Spleen (tissue), 11 donors: Measurements from ENCODE around the gene ZFAND2A. TPM values are rescaled to one million over a fixed set of nuclear protein-coding genes. Genes with fewer than 3 reads are reported as not detected.
A peak's percentile ranks its signal among the peaks of the same experiment; 100 is the strongest.
"Not testable (repeated sequence)": the region's sequence is repeated elsewhere in the genome, so short reads cannot be mapped to it uniquely, and the experiment has no call there.

ENCODE experiments used
- DNase-seq: peaks from one replicate; pipeline ENCODE4 v3.0.0-alpha.2; 2020
- H3K27ac ChIP-seq, 8 donors: fragments of 200-600 bp; sonication (generic) in 7 of 8; 1 replicate in 4 of 8; 2 replicates in 4 of 8; pipeline versions ENCODE4 v1.5.0 to v1.8.0; 2016 to 2021; ENCODE audit warnings: inconsistent platforms in 4 of 8, mild to moderate bottlenecking in 4 of 8, moderate library complexity in 1 of 8
- H3K27me3 ChIP-seq, 7 donors: fragments of 200-600 bp; sonication (generic) in 6 of 7; replicated peaks in 1 of 7; 1 replicate in 4 of 7; 2 replicates in 3 of 7; pipeline versions ENCODE4 v1.5.0 to v1.8.0; 2016 to 2021; ENCODE audit warnings: inconsistent platforms in 3 of 7, mild to moderate bottlenecking in 1 of 7
- H3K36me3 ChIP-seq, 6 donors: fragments of 200-600 bp; sonication (generic) in 5 of 6; 1 replicate in 4 of 6; 2 replicates in 2 of 6; pipeline versions ENCODE4 v1.5.0 to v1.8.0; 2016 to 2021; ENCODE audit warnings: inconsistent platforms in 2 of 6
- H3K4me1 ChIP-seq, 6 donors: fragments of 200-600 bp; sonication (generic) in 5 of 6; 1 replicate in 3 of 6; 2 replicates in 3 of 6; pipeline versions ENCODE4 v1.5.0 to v1.8.0; 2016 to 2021; ENCODE audit warnings: inconsistent platforms in 3 of 6
- H3K4me3 ChIP-seq, 8 donors: fragments of 200-600 bp; sonication (generic) in 7 of 8; 1 replicate in 4 of 8; 2 replicates in 4 of 8; pipeline versions ENCODE4 v1.5.0 to v1.8.0; 2016 to 2021; ENCODE audit warnings: inconsistent platforms in 4 of 8, mild to moderate bottlenecking in 4 of 8, moderate library complexity in 2 of 8
- H3K9me3 ChIP-seq, 8 donors: fragments of 200-600 bp; sonication (generic) in 7 of 8; 1 replicate in 4 of 8; 2 replicates in 4 of 8; pipeline versions ENCODE4 v1.5.0 to v1.8.0; 2016 to 2021; ENCODE audit warnings: inconsistent platforms in 4 of 8
- CTCF ChIP-seq, 11 experiments: fragments of 200-600 bp in 7 of 11; fragments of 450-650 bp in 4 of 11; sonication (generic) in 4 of 11; IDR thresholded peaks in 8 of 11; conservative IDR thresholded peaks in 3 of 11; 1 replicate in 7 of 11; 2 replicates in 4 of 11; pipeline versions ENCODE4 v1.4.0 to v1.8.0; 2016 to 2021; ENCODE audit warnings: antibody characterized with exemption in 11 of 11, inconsistent platforms in 4 of 11, mild to moderate bottlenecking in 1 of 11
- POLR2A ChIP-seq, 3 donors: fragments of 450-650 bp; IDR thresholded peaks; one replicate each; pipeline ENCODE4 v1.5.1; 2017; ENCODE audit warnings: antibody characterized with exemption in 3 of 3, mild to moderate bottlenecking in 1 of 3
- POLR2AphosphoS5 ChIP-seq, 3 donors: sonication (generic); formaldehyde crosslinking; IDR thresholded peaks; one replicate each; pipeline ENCODE4 v1.5.1; 2017; ENCODE audit warnings: antibody characterized with exemption in 3 of 3
- WGBS, 5 donors: extraction: QIAGEN DNeasy Blood & Tissue Kit in 3 of 5; methylation state at CpG; one replicate each; pipeline versions ENCODE4 v1.1.5 to v1.1.7; 2013 to 2018; 5-methylcytosine and 5-hydroxymethylcytosine counted together
- intact Hi-C: fragments of 100-400 bp; cut with DNase I; formaldehyde crosslinking; loops from one replicate; pipeline ENCODE4 v1.15.0; 2023; ENCODE audit warnings: low total_unique reads
- polyA plus RNA-seq, 3 donors: library from polyadenylated mRNA; stranded (reverse); fragments of 200-250 nt; gene quantifications; one replicate each; pipeline ENCODE4 v1.2.1, GENCODE V29; 2013
- total RNA-seq, 7 donors: library from RNA; depleted of rRNA in 3 of 7; stranded (reverse); fragments of >200 nt in 3 of 7; fragmentation: NEBNext Ultra II Directional in 4 of 7; extraction: Animal tissue kit (Norgen Biotek cat#: 25700) in 4 of 7; gene quantifications; one replicate each; pipeline versions ENCODE4 v1.1.0 to v1.2.1, GENCODE V29; 2016 to 2021
- donor health status: healthy with polysubstance abuse.
- donor health status: DM: no; HTN: no; CAD: no; lungs with moderate emphysema.
- donor health status: DM: no; HTN: no; CAD: no.
- donor health status: Bipolar disorder and iron deficiency.
- donor health status: healthy.
- donor health status: DM: no; HTN: no; CAD: no.
- donor health status: DM: yes; HTN: yes; CAD: no.

ZFAND2A gene
- total and polyA plus RNA-seq, 10 donors: 18.3 to 41.7 (median 24.4) TPM

- no peak overlapping the region for H3K27ac ChIP-seq
- intact Hi-C loops: no loop called here
- 75 to 83% (median 80%) methylated on average over 9 of the region's 9 CpGs for WGBS, 5 donors
- no peaks in the 10 kb centered on the region for H3K27me3 ChIP-seq
- H3K9me3 ChIP-seq: no peaks in the 10 kb centered on the region
- no peak for DNase-seq
- no peak overlapping the region for H3K4me3 ChIP-seq
- H3K36me3 ChIP-seq: peaks cover 0 to 66% (median 63%) of the 10 kb centered on the region in 6 donors
- TF ChIP-seq POLR2A (IDR thresholded peaks at IDR 0.05) (no peak), POLR2AphosphoS5 (IDR thresholded peaks at IDR 0.05) (no peak), CTCF (IDR thresholded peaks at IDR 0.05 in 8 of 11, conservative IDR thresholded peaks at IDR 0.05 in 3 of 11) (no peak)
- no peaks in the 10 kb centered on the region for H3K4me1 ChIP-seq
Measured at GRCh38 chr7:1150400-1151002, 9.5 kb downstream of the ZFAND2A start.

- no peak overlapping the region for H3K4me3 ChIP-seq
- peaks cover 0 to 5% (median under 1%) of the 10 kb centered on the region in 6 donors for H3K4me1 ChIP-seq
- TF ChIP-seq CTCF (IDR thresholded peaks at IDR 0.05 in 8 of 11, conservative IDR thresholded peaks at IDR 0.05 in 3 of 11) (no peak), POLR2A (IDR thresholded peaks at IDR 0.05) (no peak), POLR2AphosphoS5 (IDR thresholded peaks at IDR 0.05) (peak in 1 of 3 donors; percentile 17)
- DNase-seq: peak; percentile 63
- no peaks in the 10 kb centered on the region for H3K9me3 ChIP-seq
- peaks cover 0 to 55% (median 51%) of the 10 kb centered on the region in 6 donors for H3K36me3 ChIP-seq
- intact Hi-C loops: no loop called here
- no peak overlapping the region for H3K27ac ChIP-seq
- no peaks in the 10 kb centered on the region for H3K27me3 ChIP-seq
- WGBS, 5 donors: 88 to 97% (median 95%) methylated on average over 16 to 20 of the region's 20 CpGs
Measured at GRCh38 chr7:1149351-1149794, 10.6 kb downstream of the ZFAND2A start.

- DNase-seq: peak; percentile 42
- intact Hi-C loops, H3K27me3 ChIP-seq, H3K9me3 ChIP-seq, H3K4me3 ChIP-seq, H3K27ac ChIP-seq: not testable (repeated sequence)
- Histone ChIP-seq H3K4me1 (peaks cover 0 to 12% (median 3%) of the 10 kb centered on the region in 6 donors), H3K36me3 (peaks cover 0 to 40% (median 36%) of the 10 kb centered on the region in 6 donors)
- 75 to 87% (median 85%) methylated on average over 8 to 11 of the region's 12 CpGs for WGBS, 5 donors
Measured at GRCh38 chr7:1147873-1148272, 12.1 kb downstream of the ZFAND2A start.

DNA sequence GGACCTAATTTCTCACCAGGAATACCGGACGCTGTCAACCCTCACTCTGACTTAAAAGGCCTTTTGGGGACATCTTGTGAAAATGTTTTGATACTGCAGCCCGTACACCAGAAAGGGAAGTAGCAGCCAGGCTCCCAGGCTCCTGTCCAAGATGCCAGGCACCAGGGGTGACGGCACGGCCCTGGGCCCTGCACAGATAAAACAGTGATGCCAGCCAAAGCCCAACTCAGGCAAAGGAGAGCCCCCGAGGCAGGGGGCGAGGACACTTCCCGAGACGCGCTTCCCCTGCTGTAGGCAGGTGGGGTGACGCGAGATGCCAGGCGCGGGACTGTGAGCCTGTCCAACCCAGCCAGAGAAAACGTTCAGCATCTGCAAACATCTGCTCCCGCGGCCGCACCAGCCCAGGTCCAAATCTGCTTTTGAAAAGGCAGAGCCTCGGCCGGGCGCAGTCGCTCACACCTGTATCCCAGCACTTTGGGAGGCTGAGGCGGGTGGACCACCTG lies 15.7 kb downstream of the ZFAND2A start:
- intact Hi-C loops: no loop called here
- no peak overlapping the region for H3K4me3 ChIP-seq
- 49 to 62% (median 54%) methylated on average over 13 to 23 of the region's 23 CpGs for WGBS, 5 donors

DNA sequence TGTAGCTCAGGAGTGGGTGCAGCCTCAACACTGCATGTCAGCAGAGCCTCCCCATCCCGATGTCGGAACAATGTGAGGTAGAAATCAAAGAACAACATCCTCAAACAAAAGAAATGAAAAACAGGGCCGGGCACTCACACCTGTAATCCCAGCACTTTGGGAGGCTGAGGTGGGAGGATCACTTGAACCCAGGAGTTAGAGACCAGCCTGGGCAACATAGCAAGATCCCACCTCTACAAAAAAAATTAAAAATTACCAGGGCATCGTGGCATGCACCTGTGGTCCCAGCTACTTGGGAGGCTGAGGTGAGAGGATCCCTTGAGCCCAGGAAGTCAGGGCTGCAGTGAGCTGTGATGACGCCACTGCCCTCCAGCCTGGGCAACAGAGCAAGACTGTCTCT lies 17.0 kb downstream of the ZFAND2A start:
- H3K4me3 ChIP-seq, H3K27ac ChIP-seq, H3K27me3 ChIP-seq, DNase-seq, H3K36me3 ChIP-seq, intact Hi-C loops, H3K9me3 ChIP-seq: not testable (repeated sequence)
- peaks cover 5 to 35% (median 14%) of the 10 kb centered on the region in 6 donors for H3K4me1 ChIP-seq
- WGBS, 5 donors: 83 to 96% (median 89%) methylated on average over 5 of the region's 5 CpGs

More for the DNA sequence above, 15.7 kb downstream of the ZFAND2A start:
- H3K4me1 ChIP-seq: peaks cover 0 to 25% (median 7%) of the 10 kb centered on the region in 6 donors
- TF ChIP-seq CTCF (IDR thresholded peaks at IDR 0.05 in 8 of 11, conservative IDR thresholded peaks at IDR 0.05 in 3 of 11) (peak in 8 of 11 experiments; percentile 21 to 55 (median 41)), POLR2A (IDR thresholded peaks at IDR 0.05) (no peak)
- H3K36me3 ChIP-seq: peaks cover 0 to 5% (median 3%) of the 10 kb centered on the region in 6 donors
- no peaks in the 10 kb centered on the region for H3K9me3 ChIP-seq
- H3K27me3 ChIP-seq: no peaks in the 10 kb centered on the region
- DNase-seq: peak; percentile 71
- no peak overlapping the region for H3K27ac ChIP-seq
